SU-DHL-6 (cell line): ENCODE data around the gene SMAD6.

Experiments used
- CTCF ChIP-seq: fragments of 200-600 bp; sonication (generic); IDR thresholded peaks from one replicate; pipeline ENCODE4 v1.5.1; 2017; ENCODE audit warnings: antibody characterized with exemption, mild to moderate bottlenecking, low read length, moderate library complexity; ENCODE audit not compliant: insufficient read depth, poor library complexity, severe bottlenecking
- EZH2phosphoT487 ChIP-seq: fragments of 200-600 bp; sonication (generic), shearing (Covaris generic); conservative IDR thresholded peaks from 2 replicates; pipeline ENCODE4 v1.6.1; 2018; ENCODE audit warnings: mild to moderate bottlenecking, antibody characterized with exemption, low read length, moderate library complexity, mixed read lengths

GRCh38 chr15:66821307-66821706, 119.3 kb downstream of the SMAD6 start:
- TF ChIP-seq CTCF (no peak), EZH2phosphoT487 (no peak)
